NCI-H524 (cell line): ENCODE results near the gene NOX3.
"Not testable (repeated sequence)": the region's sequence is repeated elsewhere in the genome, so short reads cannot be mapped to it uniquely, and the experiment has no call there.

Source experiments
- DNase-seq, 2 experiments: peaks; one replicate each; lab custom pipeline; 2025; lab: John Stamatoyannopoulos, UW

NOX3 gene

DNA sequence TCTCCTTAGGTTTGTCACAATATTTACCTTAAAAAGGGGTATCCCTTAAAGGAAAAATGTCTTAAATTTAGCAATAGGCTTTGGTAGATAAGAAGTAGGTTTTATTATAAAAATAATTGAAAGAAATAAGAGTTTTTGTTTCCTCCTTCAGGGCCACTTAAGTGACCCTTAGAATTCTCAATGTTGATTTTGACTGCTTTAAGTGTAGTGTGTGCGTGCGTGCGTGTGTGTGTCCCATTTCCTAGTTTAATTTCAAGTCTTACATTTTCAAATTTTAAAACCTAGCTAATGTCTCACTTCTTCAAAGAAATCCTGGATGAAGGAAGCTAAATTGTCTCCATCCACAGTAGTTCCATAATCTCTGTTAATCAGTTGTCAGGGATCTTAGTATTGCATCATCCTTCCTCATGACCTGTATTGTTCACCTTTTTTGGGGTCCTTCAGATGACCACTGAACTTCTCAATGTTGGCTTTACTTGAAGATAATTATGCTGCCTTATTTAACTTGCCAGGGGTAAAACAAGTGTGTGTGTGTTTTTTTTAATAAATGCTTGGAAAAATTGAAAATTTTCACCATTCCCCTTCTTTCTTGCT, 90.7 kb downstream of the NOX3 start:
- DNase-seq, result no peak

DNA sequence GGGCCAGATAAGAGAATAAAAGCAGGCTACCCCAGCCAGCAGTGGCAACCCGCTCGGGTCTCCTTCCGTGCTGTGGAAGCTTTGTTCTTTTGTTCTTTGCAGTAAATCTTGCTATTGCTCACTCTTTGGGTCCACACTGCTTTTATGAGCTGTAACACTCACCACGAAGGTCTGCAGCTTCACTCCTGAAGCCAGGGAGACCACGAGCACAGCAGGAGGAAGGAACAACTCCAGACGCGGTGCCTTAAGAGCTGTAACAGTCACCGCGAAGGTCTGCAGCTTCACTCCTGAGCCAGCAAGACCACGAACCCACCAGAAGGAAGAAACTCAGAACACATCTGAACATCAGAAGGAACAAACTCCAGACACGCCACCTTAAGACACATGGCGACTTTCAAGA, 91.6 kb downstream of the NOX3 start:
- DNase-seq, result not testable (repeated sequence)

DNA sequence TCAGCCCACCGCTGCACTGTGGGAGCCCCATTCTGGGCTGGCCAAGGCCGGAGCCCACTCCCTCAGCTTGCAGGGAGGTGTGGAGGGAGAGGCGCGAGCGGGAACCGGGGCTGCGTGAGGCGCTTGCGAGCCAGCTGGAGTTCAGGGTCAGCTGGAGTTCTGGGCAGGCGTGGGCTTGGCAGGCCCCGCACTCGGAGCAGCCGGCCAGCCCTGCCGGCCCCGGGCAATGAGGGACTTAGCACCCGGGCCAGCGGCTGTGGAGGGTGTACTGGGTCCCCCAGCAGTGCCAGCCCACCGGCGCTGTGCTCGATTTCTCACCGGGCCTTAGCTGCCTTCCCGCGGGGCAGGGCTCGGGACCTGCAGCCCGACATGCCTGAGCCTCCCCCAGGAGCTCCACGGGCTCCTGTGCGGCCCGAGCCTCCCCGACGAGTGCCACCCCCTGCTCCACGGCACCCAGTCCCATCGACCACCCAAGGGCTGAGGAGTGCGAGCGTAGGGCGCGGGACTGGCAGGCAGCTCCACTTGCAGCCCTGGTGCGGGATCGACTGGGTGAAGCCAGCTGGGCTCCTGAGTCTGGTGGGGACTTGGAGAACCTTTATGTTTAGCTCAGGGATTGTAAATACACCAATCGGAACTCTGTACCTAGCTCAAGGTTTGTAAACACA, 92.5 kb downstream of the NOX3 start:
- DNase-seq, result not testable (repeated sequence)

DNA sequence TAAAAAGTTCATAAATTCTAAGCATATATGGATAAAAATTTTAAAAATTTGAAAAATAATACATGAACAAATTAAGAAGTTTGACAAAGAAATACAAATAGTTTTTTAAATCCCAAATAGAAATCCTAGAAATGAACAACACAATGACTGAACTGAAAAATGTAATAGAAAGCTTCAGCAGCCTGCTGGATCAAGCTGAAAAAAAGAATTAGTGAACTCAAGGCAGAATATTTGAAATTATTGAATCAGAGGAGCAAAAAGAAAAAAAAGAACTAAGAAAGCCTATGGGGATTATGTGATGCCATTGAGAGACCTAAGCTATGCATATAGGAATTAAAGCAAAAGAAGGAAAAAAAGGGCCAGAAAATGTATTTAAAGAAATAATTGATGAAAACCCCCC, 101.5 kb downstream of the NOX3 start:
- no peak for DNase-seq

DNA sequence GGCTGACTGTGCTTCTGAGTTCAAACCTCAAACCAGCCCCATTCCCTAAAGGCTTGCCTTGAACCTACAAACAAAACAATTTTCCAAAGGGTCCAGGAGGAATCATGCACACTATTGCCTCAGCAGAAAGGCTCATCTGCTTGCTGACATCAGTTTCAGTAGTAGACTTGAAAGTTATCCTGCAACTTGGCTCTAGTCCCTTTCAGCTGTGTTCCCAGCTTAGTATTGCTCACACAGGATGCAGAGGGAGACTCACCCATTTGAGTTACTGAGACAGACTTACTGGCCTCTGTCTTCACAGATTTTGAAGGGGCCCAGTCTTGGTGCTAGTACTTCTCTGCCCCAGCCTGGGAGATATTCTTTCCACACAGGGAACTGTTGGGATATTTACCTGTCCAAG, 102.8 kb downstream of the NOX3 start:
- DNase-seq, result no peak

DNA sequence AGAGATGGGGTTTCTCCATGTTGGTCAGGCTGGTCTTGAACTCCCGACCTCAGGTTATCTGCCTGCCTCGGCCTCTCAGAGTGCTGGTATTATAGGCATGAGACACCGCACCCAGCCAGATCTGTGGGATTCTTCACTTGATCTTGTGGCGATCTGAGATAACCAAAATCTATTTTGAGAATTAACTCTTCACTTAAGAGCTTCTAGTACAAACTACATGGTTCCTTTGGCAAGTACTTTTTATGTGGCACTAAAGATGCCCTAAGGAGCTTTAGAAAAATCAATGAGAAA, 103.6 kb downstream of the NOX3 start:
- DNase-seq, result no peak

DNA sequence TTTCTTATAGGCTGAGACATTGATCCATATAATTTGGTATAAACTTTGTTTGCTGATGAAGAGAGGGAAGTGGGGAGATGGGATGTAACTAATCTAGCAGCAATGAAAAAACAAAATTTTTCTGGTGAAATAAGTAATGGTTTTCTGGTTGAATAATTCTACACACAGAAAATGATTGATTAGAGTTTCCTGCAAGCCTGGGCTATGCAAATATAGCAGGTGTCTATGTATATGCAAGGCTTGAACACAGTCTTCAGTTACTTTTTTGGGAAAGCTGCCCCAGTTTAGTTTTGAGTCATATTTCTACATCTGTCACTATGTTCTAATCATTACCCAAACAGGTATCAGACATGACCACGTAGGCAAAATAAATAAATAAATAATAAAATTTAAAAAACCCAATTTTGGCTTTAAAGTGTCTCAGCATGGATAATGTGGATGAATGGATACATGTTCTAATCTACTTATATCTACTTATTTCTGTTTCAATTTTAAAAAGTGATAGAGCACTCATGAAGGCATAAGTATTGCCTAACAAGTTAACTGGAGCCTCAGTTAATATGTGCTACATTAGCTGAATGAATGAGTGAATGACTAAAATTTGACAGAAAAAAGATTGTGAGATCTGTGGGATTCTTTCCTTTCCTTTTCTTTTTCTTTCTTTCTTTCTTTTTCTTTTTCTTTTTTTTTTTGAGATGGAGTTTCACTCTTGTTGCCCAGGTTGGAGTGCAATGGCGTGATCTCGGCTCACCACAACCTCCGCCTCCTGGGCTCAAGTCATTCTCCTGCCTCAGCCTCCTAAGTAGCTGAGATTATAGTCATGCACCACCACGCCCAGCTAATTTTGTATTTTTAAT, 104.1 kb downstream of the NOX3 start:
- DNase-seq, result no peak

DNA sequence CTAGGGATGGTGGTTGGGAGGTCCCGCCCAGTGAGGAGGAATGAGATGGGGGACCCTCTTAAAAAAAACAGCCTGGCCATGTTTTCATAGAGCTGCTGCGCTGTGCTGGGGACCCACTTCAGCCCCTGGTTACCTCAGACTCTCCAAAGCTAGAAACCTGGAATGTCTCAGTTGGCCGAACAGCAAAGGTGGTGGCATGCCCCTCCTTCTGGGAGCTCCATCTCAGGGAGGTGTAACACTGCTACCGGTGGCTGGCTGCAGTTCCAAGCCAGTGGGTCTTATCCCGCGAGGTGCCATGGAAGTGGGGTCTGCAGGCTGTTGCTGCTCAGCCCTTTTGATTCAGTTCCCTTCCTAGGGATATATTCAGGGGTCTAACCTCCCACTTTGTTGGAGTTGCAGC, 105.7 kb downstream of the NOX3 start:
- no peak for DNase-seq

DNA sequence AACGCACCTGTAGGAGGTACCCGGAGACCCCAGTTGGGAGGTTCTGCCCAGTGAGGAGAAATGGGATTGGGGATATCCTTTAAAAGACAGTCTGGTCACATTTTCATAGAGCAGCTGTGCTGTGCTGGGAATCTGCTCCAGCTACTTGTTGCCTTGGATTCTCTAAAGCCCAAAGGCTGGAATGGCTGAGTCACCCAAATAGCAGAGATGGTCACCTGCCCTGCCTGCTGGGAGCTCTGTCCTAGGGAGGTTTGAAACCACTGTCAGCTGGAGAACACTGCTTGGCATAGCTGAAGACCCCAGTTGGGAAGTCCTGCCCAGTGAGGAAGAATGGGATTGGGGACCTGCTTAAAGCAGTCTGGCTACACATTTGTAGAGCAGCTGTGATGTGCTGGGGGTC, 106.5 kb downstream of the NOX3 start:
- no peak for DNase-seq

DNA sequence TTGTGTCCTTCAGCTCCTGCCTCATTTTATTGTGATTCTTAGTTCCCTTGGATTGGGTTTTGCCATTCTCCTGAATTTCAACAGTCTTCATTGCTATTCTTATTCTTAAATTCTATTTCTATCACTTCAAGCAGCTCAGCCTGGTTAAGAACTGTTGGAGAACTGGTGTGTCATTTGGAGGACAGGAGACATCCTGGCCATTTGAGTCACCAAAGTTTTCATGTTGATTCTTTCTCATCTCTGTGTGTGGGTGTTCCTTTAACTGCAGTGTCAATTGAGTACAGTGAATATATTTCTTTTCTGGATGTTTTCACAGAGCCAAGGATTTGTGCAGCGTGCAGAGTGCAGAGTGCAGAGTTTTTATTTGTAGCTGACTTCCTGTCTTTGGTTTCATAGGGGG, 107.8 kb downstream of the NOX3 start:
- no peak for DNase-seq

DNA sequence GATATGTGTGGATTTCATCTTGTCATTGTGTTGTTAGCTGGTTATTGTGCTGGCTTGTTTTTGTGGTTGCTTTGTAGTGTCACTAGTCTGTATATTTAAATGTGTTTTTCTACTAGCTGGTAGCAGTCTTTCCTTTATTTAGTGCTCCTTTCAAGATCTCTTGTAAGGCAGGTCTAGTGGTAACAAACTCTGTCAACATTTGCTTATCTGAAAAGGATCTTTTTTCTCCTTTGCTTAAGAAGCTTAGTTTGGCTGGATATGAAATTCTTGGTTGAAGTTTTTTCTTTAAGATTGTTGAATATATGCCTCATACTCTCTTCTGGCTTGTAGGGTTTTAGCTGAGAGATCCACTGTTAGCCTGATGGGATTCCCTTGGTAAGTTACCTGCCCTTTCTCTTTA, 108.7 kb downstream of the NOX3 start:
- no peak for DNase-seq
